Neural progenitor cell (in vitro differentiated cells): ENCODE data around the gene OR8D2. TPM values are rescaled to one million over a fixed set of nuclear protein-coding genes. Genes with fewer than 3 reads are reported as not detected.
"Not testable (repeated sequence)": the region's sequence is repeated elsewhere in the genome, so short reads cannot be mapped to it uniquely, and the experiment has no call there.

ENCODE experiments used
- DNase-seq: peaks from one replicate; pipeline ENCODE4 v3.0.0-alpha.2; 2016; ENCODE audit warnings: low spot score
- H2AFZ ChIP-seq: fragments of 200-600 bp; sonication (generic); replicated peaks from 2 replicates; pipeline ENCODE4 v1.6.1; 2016; ENCODE audit warnings: antibody characterized with exemption
- H3F3A ChIP-seq: fragments of 200-600 bp; sonication (generic); 2 replicates; pipeline ENCODE4 v1.6.1; 2016; ENCODE audit warnings: antibody characterized with exemption, low read depth
- H3K27ac ChIP-seq: fragments of 200-600 bp; sonication (generic); 2 replicates; pipeline ENCODE4 v1.5.1; 2016; ENCODE audit warnings: mild to moderate bottlenecking
- H3K27me3 ChIP-seq: fragments of 200-600 bp; sonication (generic); 2 replicates; pipeline ENCODE4 v1.6.1; 2016; ENCODE audit warnings: mild to moderate bottlenecking, moderate library complexity
- H3K36me3 ChIP-seq: fragments of 200-600 bp; sonication (generic); 2 replicates; pipeline ENCODE4 v1.5.1; 2016
- H3K4me1 ChIP-seq: fragments of 200-600 bp; sonication (generic); 2 replicates; pipeline ENCODE4 v1.6.1; 2016; ENCODE audit warnings: mixed run types
- H3K4me2 ChIP-seq: fragments of 200-600 bp; sonication (generic); 2 replicates; pipeline ENCODE4 v1.6.1; 2016
- H3K4me3 ChIP-seq: fragments of 200-600 bp; sonication (generic); 2 replicates; pipeline ENCODE4 v1.5.1; 2016
- H3K79me2 ChIP-seq: fragments of 200-600 bp; sonication (generic); 2 replicates; pipeline ENCODE4 v1.6.1; 2016; ENCODE audit warnings: low read depth
- H3K9ac ChIP-seq: fragments of 200-600 bp; sonication (generic); 2 replicates; pipeline ENCODE4 v1.6.1; 2016
- H3K9me3 ChIP-seq: fragments of 200-600 bp; sonication (generic); 2 replicates; pipeline ENCODE4 v1.5.1; 2016; ENCODE audit warnings: low read depth
- H4K20me1 ChIP-seq: fragments of 200-600 bp; sonication (generic); 2 replicates; pipeline ENCODE4 v1.6.1; 2016; ENCODE audit warnings: low read depth
- H3K27ac Mint-ChIP-seq: 3 replicates; pipeline ENCODE4 v1.8.0; 2021; ENCODE audit warnings: mixed read lengths
- H3K27me3 Mint-ChIP-seq: 2 replicates; pipeline ENCODE4 v1.8.0; 2022; ENCODE audit warnings: low read depth, mild to moderate bottlenecking, inconsistent platforms, moderate library complexity, mixed read lengths; ENCODE audit not compliant: insufficient read depth
- H3K36me3 Mint-ChIP-seq: 3 replicates; pipeline ENCODE4 v1.8.0; 2021; ENCODE audit warnings: mixed read lengths
- H3K4me1 Mint-ChIP-seq: 3 replicates; pipeline ENCODE4 v1.8.0; 2021; ENCODE audit warnings: mixed read lengths
- H3K4me3 Mint-ChIP-seq: 3 replicates; pipeline ENCODE4 v1.8.0; 2021; ENCODE audit warnings: mild to moderate bottlenecking, moderate library complexity, mixed read lengths
- H3K9me3 Mint-ChIP-seq: 3 replicates; pipeline ENCODE4 v1.8.0; 2020; ENCODE audit warnings: mixed read lengths
- CTCF ChIP-seq: fragments of 200-600 bp; sonication (generic); IDR thresholded peaks from 2 replicates; pipeline ENCODE4 v1.5.1; 2017; ENCODE audit warnings: antibody characterized with exemption, mild to moderate bottlenecking
- EZH2 ChIP-seq: fragments of 200-600 bp; sonication (generic); IDR thresholded peaks from 2 replicates; pipeline ENCODE4 v1.6.1; 2017; ENCODE audit warnings: antibody characterized with exemption, mild to moderate bottlenecking, moderate library complexity
- EZH2phosphoT487 ChIP-seq: fragments of 200-600 bp; sonication (generic); IDR thresholded peaks from 2 replicates; pipeline ENCODE4 v1.6.1; 2017; ENCODE audit warnings: antibody characterized with exemption
- total RNA-seq: library from RNA; depleted of rRNA; stranded (reverse); fragments of >200 nt; gene quantifications from 2 replicates; pipeline ENCODE4 v1.2.3, GENCODE V29; 2015; ENCODE audit warnings: low replicate concordance

The OR8D2 gene
- total RNA-seq, 1 donor from 2014 or later = not detected

- no peak for TF ChIP-seq CTCF
- TF ChIP-seq EZH2 = no peak
- TF ChIP-seq EZH2phosphoT487 = no peak
- Histone ChIP-seq H3K36me3 (no peaks in the 10 kb centered on the region), H3F3A (no peaks in the 10 kb centered on the region), H2AFZ (peak overlapping the region; percentile 66), H3K4me2 (no peak overlapping the region), H3K79me2 (no peaks in the 10 kb centered on the region), H3K4me1 (no peaks in the 10 kb centered on the region), H3K4me3 (no peak overlapping the region), H3K27ac (no peak overlapping the region), H4K20me1 (no peaks in the 10 kb centered on the region), H3K9ac (no peak overlapping the region), H3K27me3 (no peaks in the 10 kb centered on the region), H3K9me3 (no peaks in the 10 kb centered on the region)
- no peak for DNase-seq
- Mint-ChIP-seq H3K4me1 (no peaks in the 10 kb centered on the region), H3K9me3 (peaks cover 2% of the 10 kb centered on the region), H3K27ac (no peak overlapping the region), H3K36me3 (no peaks in the 10 kb centered on the region), H3K4me3 (no peak overlapping the region), H3K27me3 (no peaks in the 10 kb centered on the region)
Observed at GRCh38 chr11:124277207-124277606, 42.8 kb downstream of the OR8D2 start.

GRCh38 chr11:124276081-124276480 is 43.9 kb downstream of the OR8D2 start:
- Histone ChIP-seq H4K20me1 (no peaks in the 10 kb centered on the region), H3K9me3 (no peaks in the 10 kb centered on the region), H3K79me2 (no peaks in the 10 kb centered on the region), H2AFZ (no peak overlapping the region), H3F3A (no peaks in the 10 kb centered on the region), H3K4me2 (no peak overlapping the region), H3K27ac (no peak overlapping the region), H3K27me3 (no peaks in the 10 kb centered on the region), H3K9ac (no peak overlapping the region), H3K4me3 (no peak overlapping the region), H3K36me3 (no peaks in the 10 kb centered on the region), H3K4me1 (peaks cover 2% of the 10 kb centered on the region)
- no peak for DNase-seq
- H3K4me3 Mint-ChIP-seq = no peak overlapping the region
- H3K9me3 Mint-ChIP-seq = no peaks in the 10 kb centered on the region
- TF ChIP-seq EZH2phosphoT487 = no peak
- no peak for TF ChIP-seq CTCF
- no peak for TF ChIP-seq EZH2
- no peaks in the 10 kb centered on the region for H3K4me1 Mint-ChIP-seq
- no peaks in the 10 kb centered on the region for H3K27me3 Mint-ChIP-seq
- H3K27ac Mint-ChIP-seq = no peak overlapping the region
- H3K36me3 Mint-ChIP-seq = no peaks in the 10 kb centered on the region

- Histone ChIP-seq H3K9me3 (no peaks in the 10 kb centered on the region), H3K36me3 (no peaks in the 10 kb centered on the region), H3K9ac (no peak overlapping the region), H3K27me3 (no peaks in the 10 kb centered on the region), H4K20me1 (no peaks in the 10 kb centered on the region), H3F3A (no peaks in the 10 kb centered on the region), H3K27ac (no peak overlapping the region), H3K4me2 (no peak overlapping the region), H3K79me2 (no peaks in the 10 kb centered on the region), H3K4me1 (peaks cover 4% of the 10 kb centered on the region), H3K4me3 (no peak overlapping the region), H2AFZ (peak overlapping the region; percentile 9)
- Mint-ChIP-seq H3K4me1 (peaks cover 2% of the 10 kb centered on the region), H3K9me3 (no peaks in the 10 kb centered on the region), H3K27ac (no peak overlapping the region), H3K4me3 (no peak overlapping the region), H3K36me3 (no peaks in the 10 kb centered on the region), H3K27me3 (no peaks in the 10 kb centered on the region)
- TF ChIP-seq CTCF = no peak
- TF ChIP-seq EZH2phosphoT487 = no peak
- TF ChIP-seq EZH2 = no peak
- no peak for DNase-seq
Observed at GRCh38 chr11:124274000-124274399, 46.0 kb downstream of the OR8D2 start.

- DNase-seq = peak; percentile 3
- not testable (repeated sequence) for H3K27ac Mint-ChIP-seq, H3K4me1 Mint-ChIP-seq, H3K9ac ChIP-seq, H3K36me3 Mint-ChIP-seq, H3K79me2 ChIP-seq, H3K36me3 ChIP-seq, H3K9me3 ChIP-seq, H3K27me3 ChIP-seq, H3K4me3 Mint-ChIP-seq, H3K27ac ChIP-seq, H3K9me3 Mint-ChIP-seq, H4K20me1 ChIP-seq, H3K4me1 ChIP-seq, H3K4me2 ChIP-seq, H3F3A ChIP-seq, H3K27me3 Mint-ChIP-seq, H3K4me3 ChIP-seq
- H2AFZ ChIP-seq = peak overlapping the region; percentile 19
Observed at GRCh38 chr11:124270886-124271285, 49.1 kb downstream of the OR8D2 start.

Other genes with a start within 250 kb of the OR8D2 start
- 24.5 and 27.3 TPM in 2 replicates for gene VWA5A, start 204.7 kb downstream of the OR8D2 start, total RNA-seq
- gene OR10D3, start 136.9 kb downstream of the OR8D2 start, total RNA-seq = not detected in 2 replicates
- gene OR8G1, start 79.1 kb downstream of the OR8D2 start, total RNA-seq = not detected in 2 replicates
- gene OR8G5, start 63.8 kb downstream of the OR8D2 start, total RNA-seq = not detected in 2 replicates
- gene OR8D1, start 6.2 kb downstream of the OR8D2 start, total RNA-seq = not detected in 2 replicates
- not detected in 2 replicates for gene OR8B2, start 64.3 kb upstream of the OR8D2 start, total RNA-seq
- not detected in 2 replicates for gene OR8B3, start 78.8 kb upstream of the OR8D2 start, total RNA-seq
- gene OR8B4, start 104.7 kb upstream of the OR8D2 start, total RNA-seq = not detected in 2 replicates
- gene OR8B8, start 125.5 kb upstream of the OR8D2 start, total RNA-seq = not detected in 2 replicates
- not detected in 2 replicates for gene OR8B12, start 223.5 kb upstream of the OR8D2 start, total RNA-seq
- gene OR8A1, start 249.8 kb upstream of the OR8D2 start, total RNA-seq = not detected in 2 replicates